ENCODE measurements around the gene C4orf17. TPM values are rescaled to one million over a fixed set of nuclear protein-coding genes. Genes with fewer than 3 reads are reported as not detected.

Gene C4orf17
- total RNA-seq, 1 experiment from 2014 or later: not detected

DNA sequence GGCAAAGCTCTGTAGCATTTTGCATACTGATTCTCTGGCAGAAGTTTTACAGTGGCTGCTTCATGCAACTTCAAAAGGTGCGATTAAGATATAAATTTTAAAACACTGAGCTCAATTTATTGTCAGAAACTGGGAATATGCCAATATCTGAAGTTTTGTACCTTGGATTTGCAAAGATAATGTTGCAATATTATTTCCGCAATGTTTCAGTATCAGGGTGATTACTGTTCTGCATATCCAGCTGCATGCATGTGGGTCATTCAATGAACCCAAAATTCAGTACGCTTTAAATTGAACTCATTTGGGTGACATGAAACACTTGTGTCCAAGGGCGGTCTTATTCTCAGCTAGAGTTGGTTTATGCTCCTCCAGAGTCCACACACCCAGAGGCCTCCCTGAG, 26.9 kb downstream of the C4orf17 start:
- intact Hi-C loops (cut with micrococcal nuclease; ENCODE audit: unreplicated experiment): no loop called here
- Histone ChIP-seq H3K4me3 (ENCODE audit: low read depth, low read length, poor library complexity, severe bottlenecking) (no peak overlapping the region), H3K4me1 (ENCODE audit: insufficient read depth, low read length, poor library complexity, severe bottlenecking) (no peaks in the 10 kb centered on the region), H3K9me3 (ENCODE audit: low read depth, low read length, poor library complexity, severe bottlenecking) (no peaks in the 10 kb centered on the region), H3K27me3 (replicated peaks; ENCODE audit: insufficient read depth, low read depth, low read length, poor library complexity) (no peaks in the 10 kb centered on the region), H3K27ac (ENCODE audit: low read depth, low read length, poor library complexity, severe bottlenecking) (no peak overlapping the region), H3K36me3 (ENCODE audit: insufficient read depth, low read length, poor library complexity, severe bottlenecking) (no peaks in the 10 kb centered on the region)
- BruUV-seq (replicated peaks): no TSS peak
- no peak for DNase-seq (ENCODE audit: low spot score)
- no peak for TF ChIP-seq CTCF (conservative IDR thresholded peaks at IDR 0.05; ENCODE audit: low read depth, low read length)
- TF ChIP-seq EZH2 (IDR thresholded peaks at IDR 0.05; ENCODE audit: borderline replicate concordance, low read depth, low read length, poor library complexity, severe bottlenecking): no peak
- POLR2A ChIA-PET (ENCODE audit: low non-redundant PET): no interaction called here
- CTCF ChIA-PET: no interaction called here

DNA sequence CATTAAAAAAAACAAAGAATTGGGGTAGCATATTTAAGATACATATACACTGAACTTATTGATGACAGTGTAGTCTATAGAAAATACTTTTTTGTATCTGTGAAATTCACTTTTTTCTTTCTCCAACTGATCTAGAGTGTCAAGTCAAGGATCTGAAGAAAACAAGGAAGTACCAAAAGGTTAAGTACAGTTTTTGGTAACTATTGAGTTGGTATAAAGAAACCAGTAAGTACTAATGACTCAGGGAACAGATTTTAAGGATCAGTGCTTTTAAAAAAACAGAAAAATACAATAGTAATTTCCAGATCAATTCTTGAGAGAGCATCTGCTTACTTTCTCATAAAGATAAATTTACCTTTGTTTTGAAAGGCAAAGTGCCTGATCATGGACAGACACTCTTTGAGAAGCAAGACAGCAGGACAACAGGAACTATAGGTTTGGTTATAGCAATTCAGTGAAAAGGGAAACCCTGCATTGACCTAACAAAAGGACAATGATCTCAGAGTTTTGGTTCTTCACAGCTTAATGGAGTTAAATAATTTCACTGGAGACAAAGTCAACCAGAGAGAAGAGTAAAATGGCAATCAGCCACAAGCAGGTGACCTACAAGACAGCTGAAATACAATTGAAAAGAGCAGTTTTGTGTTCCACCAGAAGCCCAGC, 29.6 kb downstream of the C4orf17 start:
- no peak for DNase-seq (ENCODE audit: low spot score)
- Histone ChIP-seq H3K4me3 (ENCODE audit: low read depth, low read length, poor library complexity, severe bottlenecking) (no peak overlapping the region), H3K9me3 (ENCODE audit: low read depth, low read length, poor library complexity, severe bottlenecking) (no peaks in the 10 kb centered on the region), H3K36me3 (ENCODE audit: insufficient read depth, low read length, poor library complexity, severe bottlenecking) (no peaks in the 10 kb centered on the region), H3K4me1 (ENCODE audit: insufficient read depth, low read length, poor library complexity, severe bottlenecking) (no peaks in the 10 kb centered on the region), H3K27ac (ENCODE audit: low read depth, low read length, poor library complexity, severe bottlenecking) (no peak overlapping the region), H3K27me3 (replicated peaks; ENCODE audit: insufficient read depth, low read depth, low read length, poor library complexity) (no peaks in the 10 kb centered on the region)
- BruUV-seq (replicated peaks): no TSS peak
- intact Hi-C loops (cut with micrococcal nuclease; ENCODE audit: unreplicated experiment): no loop called here
- CTCF ChIA-PET: no interaction called here
- POLR2A ChIA-PET (ENCODE audit: low non-redundant PET): no interaction called here
- TF ChIP-seq EZH2 (IDR thresholded peaks at IDR 0.05; ENCODE audit: borderline replicate concordance, low read depth, low read length, poor library complexity, severe bottlenecking) (no peak), CTCF (conservative IDR thresholded peaks at IDR 0.05; ENCODE audit: low read depth, low read length) (no peak)

- TF ChIP-seq EZH2 (IDR thresholded peaks at IDR 0.05; ENCODE audit: borderline replicate concordance, low read depth, low read length, poor library complexity, severe bottlenecking): no peak
- no peak for TF ChIP-seq CTCF (conservative IDR thresholded peaks at IDR 0.05; ENCODE audit: low read depth, low read length)
- no peak for DNase-seq (ENCODE audit: low spot score)
- no peak overlapping the region for H3K27ac ChIP-seq (ENCODE audit: low read depth, low read length, poor library complexity, severe bottlenecking)
- no peak overlapping the region for H3K4me3 ChIP-seq (ENCODE audit: low read depth, low read length, poor library complexity, severe bottlenecking)
- no peaks in the 10 kb centered on the region for H3K36me3 ChIP-seq (ENCODE audit: insufficient read depth, low read length, poor library complexity, severe bottlenecking)
- POLR2A ChIA-PET (ENCODE audit: low non-redundant PET): no interaction called here
- no peaks in the 10 kb centered on the region for H3K27me3 ChIP-seq (replicated peaks; ENCODE audit: insufficient read depth, low read depth, low read length, poor library complexity)
- CTCF ChIA-PET: no interaction called here
- no peaks in the 10 kb centered on the region for H3K4me1 ChIP-seq (ENCODE audit: insufficient read depth, low read length, poor library complexity, severe bottlenecking)
- no peaks in the 10 kb centered on the region for H3K9me3 ChIP-seq (ENCODE audit: low read depth, low read length, poor library complexity, severe bottlenecking)
- intact Hi-C loops (cut with micrococcal nuclease; ENCODE audit: unreplicated experiment): no loop called here
- BruUV-seq (replicated peaks): no TSS peak
These were observed 42.1 kb downstream of the C4orf17 start for GRCh38 chr4:99552872-99553271.

All from A673 (cell line).